Panc1 (cell line): ENCODE data around the gene IL21R. TPM values are rescaled to one million over a fixed set of nuclear protein-coding genes. Genes with fewer than 3 reads are reported as not detected.

Source experiments
- ATAC-seq: fragments of 200-7000 bp; cut with Tn5 transposase; 2 replicates; pipeline ENCODE4 v1.9.1; 2020; ENCODE audit warnings: mild to moderate bottlenecking, moderate library complexity
- BruUV-seq: library from RNA; stranded (reverse); fragments of 400-500 nt; replicated peaks from 2 replicates; lab custom pipeline; 2021; lab: Mats Ljungman, UMichigan
- CTCF ChIA-PET: fragments of 300-600 bp; sonication (Branson Sonifier 250); formaldehyde crosslinking; loops from one replicate; lab custom pipeline; 2022; ENCODE audit warnings: antibody characterized with exemption; lab: Charles Lee
- POLR2A ChIA-PET: fragments of 300-600 bp; sonication (Branson Sonifier 250); formaldehyde crosslinking; loops from one replicate; lab custom pipeline; 2022; ENCODE audit warnings: antibody characterized with exemption; lab: Charles Lee
- DNase-seq: peaks from one replicate; pipeline ENCODE4 v3.0.0-alpha.2; 2010; ENCODE audit warnings: low read depth, low spot score
- H3K27ac ChIP-seq: 2 replicates; pipeline ENCODE4 v1.5.1; 2011; ENCODE audit warnings: mild to moderate bottlenecking, low read length, inconsistent platforms
- H3K27me3 ChIP-seq: fragments of 200-500 bp; sonication (Bioruptor generic); 2 replicates; pipeline ENCODE4 v1.6.0; 2014; ENCODE audit warnings: low read length, inconsistent platforms; ENCODE audit not compliant: control insufficient read depth, insufficient read depth
- H3K36me3 ChIP-seq: fragments of 200-500 bp; sonication (Bioruptor generic); 2 replicates; pipeline ENCODE4 v1.5.1; 2014; ENCODE audit warnings: inconsistent platforms, mild to moderate bottlenecking, low read length, moderate library complexity; ENCODE audit not compliant: control insufficient read depth, insufficient read depth
- H3K4me1 ChIP-seq: 2 replicates; pipeline ENCODE4 v1.5.1; 2011; ENCODE audit warnings: inconsistent platforms, mild to moderate bottlenecking, low read length, moderate library complexity; ENCODE audit not compliant: control insufficient read depth, insufficient read depth
- H3K4me3 ChIP-seq, 2 experiments: 2 replicates each; pipeline ENCODE4 v1.5.1; 2011 to 2012; ENCODE audit warnings: low read depth in 2 of 2, low read length in 2 of 2, mild to moderate bottlenecking in 2 of 2, inconsistent platforms in 1 of 2, moderate library complexity in 1 of 2
- H3K9me3 ChIP-seq: fragments of 200-500 bp; sonication (Bioruptor generic); 2 replicates; pipeline ENCODE4 v1.5.1; 2014; ENCODE audit warnings: low read depth, mild to moderate bottlenecking, inconsistent platforms, low read length, moderate library complexity; ENCODE audit not compliant: control insufficient read depth, insufficient read depth
- POLR2AphosphoS5 ChIP-seq: IDR thresholded peaks from 2 replicates; pipeline ENCODE4 v1.6.1; 2012; ENCODE audit warnings: mild to moderate bottlenecking, low read depth, low read length, moderate library complexity
- SIN3A ChIP-seq: IDR thresholded peaks from 2 replicates; pipeline ENCODE4 v1.6.1; 2012; ENCODE audit warnings: low read depth, mild to moderate bottlenecking, low read length, moderate library complexity, borderline replicate concordance; ENCODE audit not compliant: insufficient read depth
- TCF7L2 ChIP-seq: IDR thresholded peaks from 2 replicates; pipeline ENCODE4 v1.6.1; 2011; ENCODE audit warnings: mild to moderate bottlenecking, low read depth, low read length, inconsistent platforms
- in situ Hi-C: cut with HindIII; loops from 2 replicates; pipeline ENCODE4 v1.10.0; 2016; ENCODE audit warnings: low sequenced_read_pairs, low pct_unique_long_range_greater_than_20kb
- intact Hi-C: fragments of 100-400 bp; cut with micrococcal nuclease; formaldehyde crosslinking; loops from one replicate; pipeline ENCODE4 v1.10.0; 2022; ENCODE audit not compliant: unreplicated experiment
- total RNA-seq: library from RNA; stranded (reverse); gene quantifications from one replicate; pipeline ENCODE4 v1.2.1, GENCODE V29; 2021; ENCODE audit not compliant: unreplicated experiment
- TF ChIP-seq, protein P1 (sequence below), 2 experiments: IDR thresholded peaks; 2 replicates each; pipeline ENCODE4 v1.6.1; 2011 to 2012; ENCODE audit warnings: low read depth in 2 of 2, control low read depth in 1 of 2, low read length in 1 of 2, mild to moderate bottlenecking in 1 of 2, moderate library complexity in 1 of 2; ENCODE audit not compliant: insufficient read depth in 1 of 2
- TF ChIP-seq, protein P2 (sequence below): fragments of 450-650 bp; IDR thresholded peaks from 2 replicates; pipeline ENCODE4 v1.5.1; 2017; ENCODE audit warnings: mild to moderate bottlenecking

Gene IL21R
- total RNA-seq, 1 experiment from 2014 or later: 0.10 TPM

DNA sequence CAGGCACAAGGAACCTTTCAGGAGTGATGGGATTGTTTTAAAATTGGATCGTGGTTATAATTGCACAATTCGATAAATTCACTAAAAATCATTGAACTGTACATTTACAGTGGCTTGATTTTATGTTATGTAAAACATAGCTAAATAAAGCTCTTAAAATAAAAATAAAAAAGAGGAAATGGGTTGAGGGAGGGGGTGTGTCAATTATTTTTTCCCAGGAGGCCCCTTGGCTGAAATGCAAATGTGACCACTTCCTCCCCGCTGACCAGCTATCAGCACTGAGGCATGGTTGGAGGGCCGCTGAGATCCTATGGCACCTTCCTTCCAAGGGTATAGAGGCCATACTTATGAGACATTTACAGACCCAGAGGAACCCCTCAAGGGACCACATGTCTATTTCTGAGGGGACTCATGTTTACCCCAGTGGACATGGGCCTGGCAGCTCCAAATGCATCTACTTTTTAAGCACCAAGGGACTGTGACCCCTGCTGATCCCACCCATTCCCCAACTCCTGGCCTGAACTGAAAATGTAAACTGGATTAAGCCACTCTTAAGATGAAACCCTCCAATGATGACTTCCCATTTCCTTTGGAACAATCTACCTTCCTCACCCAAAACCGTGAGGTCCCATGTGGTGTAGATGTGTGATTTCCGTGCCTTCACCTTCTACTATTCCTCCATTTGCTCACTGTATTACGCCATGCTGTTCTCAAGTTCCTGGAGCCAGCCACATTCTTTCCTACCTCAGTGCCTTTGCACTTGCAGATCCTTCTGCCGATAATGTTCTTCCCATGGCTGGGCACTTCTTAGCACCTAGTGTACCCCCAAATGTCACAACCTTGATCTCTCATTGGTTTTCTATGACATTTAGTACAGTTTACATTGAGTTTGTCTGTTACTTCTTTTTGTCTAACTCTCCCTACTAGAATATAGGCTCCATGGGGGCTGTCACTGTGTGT is 2.8 kb upstream of the IL21R start:
- in situ Hi-C loops: no loop called here

DNA sequence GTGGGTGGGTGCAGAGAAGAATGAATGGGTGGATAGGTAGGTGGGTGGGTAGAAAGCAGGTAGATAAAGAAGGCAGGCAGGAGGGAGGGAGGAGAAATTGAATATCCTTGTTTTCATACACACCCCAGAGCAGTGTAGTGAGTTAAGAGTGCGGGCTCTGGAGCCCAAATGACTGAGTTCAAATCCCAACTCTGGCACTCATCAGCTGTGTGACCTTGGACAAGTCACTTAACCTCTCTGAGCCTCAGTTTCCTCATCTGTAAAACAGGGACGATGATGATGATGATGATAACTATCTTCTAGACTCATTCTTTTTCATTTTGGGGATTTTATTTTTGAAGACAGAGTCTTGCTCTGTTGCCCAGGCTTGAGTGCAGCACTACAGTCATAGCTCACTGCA is 2.0 kb upstream of the IL21R start:
- Histone ChIP-seq H3K4me3 (no peak overlapping the region), H3K9me3 (no peaks in the 10 kb centered on the region), H3K36me3 (no peaks in the 10 kb centered on the region), H3K4me1 (no peaks in the 10 kb centered on the region), H3K27ac (no peak overlapping the region), H3K27me3 (no peaks in the 10 kb centered on the region; the same call in 1 of the 2 replicates)
- no peak for ATAC-seq
- CTCF ChIA-PET: no interaction called here
- no peak for TF ChIP-seq TCF7L2
- no peak for TF ChIP-seq SIN3A
- in situ Hi-C loops (no loop called here), intact Hi-C loops (no loop called here)
- no peak for DNase-seq
- BruUV-seq: no TSS peak
- POLR2A ChIA-PET: no interaction called here

More for the DNA sequence above, 2.8 kb upstream of the IL21R start:
- no peaks in the 10 kb centered on the region for H3K36me3 ChIP-seq
- no peak for TF ChIP-seq POLR2AphosphoS5
- TF ChIP-seq SIN3A: no peak
- TF ChIP-seq, protein P1, sequence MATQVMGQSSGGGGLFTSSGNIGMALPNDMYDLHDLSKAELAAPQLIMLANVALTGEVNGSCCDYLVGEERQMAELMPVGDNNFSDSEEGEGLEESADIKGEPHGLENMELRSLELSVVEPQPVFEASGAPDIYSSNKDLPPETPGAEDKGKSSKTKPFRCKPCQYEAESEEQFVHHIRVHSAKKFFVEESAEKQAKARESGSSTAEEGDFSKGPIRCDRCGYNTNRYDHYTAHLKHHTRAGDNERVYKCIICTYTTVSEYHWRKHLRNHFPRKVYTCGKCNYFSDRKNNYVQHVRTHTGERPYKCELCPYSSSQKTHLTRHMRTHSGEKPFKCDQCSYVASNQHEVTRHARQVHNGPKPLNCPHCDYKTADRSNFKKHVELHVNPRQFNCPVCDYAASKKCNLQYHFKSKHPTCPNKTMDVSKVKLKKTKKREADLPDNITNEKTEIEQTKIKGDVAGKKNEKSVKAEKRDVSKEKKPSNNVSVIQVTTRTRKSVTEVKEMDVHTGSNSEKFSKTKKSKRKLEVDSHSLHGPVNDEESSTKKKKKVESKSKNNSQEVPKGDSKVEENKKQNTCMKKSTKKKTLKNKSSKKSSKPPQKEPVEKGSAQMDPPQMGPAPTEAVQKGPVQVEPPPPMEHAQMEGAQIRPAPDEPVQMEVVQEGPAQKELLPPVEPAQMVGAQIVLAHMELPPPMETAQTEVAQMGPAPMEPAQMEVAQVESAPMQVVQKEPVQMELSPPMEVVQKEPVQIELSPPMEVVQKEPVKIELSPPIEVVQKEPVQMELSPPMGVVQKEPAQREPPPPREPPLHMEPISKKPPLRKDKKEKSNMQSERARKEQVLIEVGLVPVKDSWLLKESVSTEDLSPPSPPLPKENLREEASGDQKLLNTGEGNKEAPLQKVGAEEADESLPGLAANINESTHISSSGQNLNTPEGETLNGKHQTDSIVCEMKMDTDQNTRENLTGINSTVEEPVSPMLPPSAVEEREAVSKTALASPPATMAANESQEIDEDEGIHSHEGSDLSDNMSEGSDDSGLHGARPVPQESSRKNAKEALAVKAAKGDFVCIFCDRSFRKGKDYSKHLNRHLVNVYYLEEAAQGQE (IDR thresholded peaks at IDR 0.05; ENCODE audit: insufficient read depth in 1 of 2, low read depth in 2 of 2, low read length in 1 of 2): no peak
- H3K9me3 ChIP-seq: no peaks in the 10 kb centered on the region
- no peak overlapping the region for H3K27ac ChIP-seq
- BruUV-seq: no TSS peak
- no peak overlapping the region for H3K4me3 ChIP-seq
- intact Hi-C loops: no loop called here
- ATAC-seq (no peak), DNase-seq (no peak)
- CTCF ChIA-PET: no interaction called here
- no peaks in the 10 kb centered on the region for H3K4me1 ChIP-seq
- H3K27me3 ChIP-seq: peaks cover 4% of the 10 kb centered on the region
- POLR2A ChIA-PET: no interaction called here

DNA sequence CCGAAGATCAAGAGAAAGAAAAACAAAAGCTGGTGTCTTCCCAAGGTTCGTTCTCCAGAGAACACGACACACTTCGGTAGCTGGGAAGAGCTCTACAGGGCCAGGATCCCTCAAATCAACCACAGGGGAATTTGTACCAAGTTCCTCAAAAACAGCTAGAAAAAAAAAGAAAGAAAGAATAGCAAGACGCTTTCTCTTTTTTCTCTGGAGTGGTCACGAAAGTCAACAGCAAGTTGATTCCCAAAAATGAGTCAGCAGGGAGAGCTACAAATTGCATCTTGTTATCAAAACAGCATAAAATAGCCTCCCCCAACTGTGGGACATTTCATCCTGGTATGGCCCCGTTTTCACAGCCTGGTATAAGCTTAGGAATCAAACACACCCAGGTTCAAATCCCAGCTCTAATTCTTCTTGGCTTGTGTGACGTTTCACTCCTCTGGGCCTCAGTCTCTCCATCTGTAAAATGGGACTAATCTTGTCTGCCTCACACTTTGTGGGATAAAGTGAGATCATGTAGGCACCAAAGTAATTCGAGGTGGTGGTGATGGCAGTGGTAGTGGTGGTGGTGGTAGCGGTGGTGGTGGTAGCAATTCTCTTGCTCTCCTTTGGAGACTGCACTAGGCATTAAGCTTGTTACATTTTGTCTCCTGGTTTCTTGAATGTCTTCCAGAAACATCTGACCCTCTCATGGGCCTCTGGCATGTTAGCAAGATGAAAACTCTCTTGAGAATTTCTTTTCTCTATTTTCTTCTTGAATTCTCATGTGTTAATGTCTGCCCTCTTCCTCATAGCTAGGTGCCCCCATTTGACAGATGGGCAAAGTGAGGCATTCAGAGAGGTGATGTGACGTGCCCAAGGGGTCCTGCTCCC is 988 bp upstream of the IL21R start:
- no TSS peak for BruUV-seq
- DNase-seq: no peak
- ChIA-PET POLR2A (no interaction called here), CTCF (interaction anchor here (0.6 kb wide), 1 partner anchor 214 kb away, joined by 3 read pairs; no protein-coding TSS in a partner anchor)
- Histone ChIP-seq H3K27me3 (no peaks in the 10 kb centered on the region; the same call in 1 of the 2 replicates), H3K4me1 (no peaks in the 10 kb centered on the region), H3K9me3 (no peaks in the 10 kb centered on the region), H3K36me3 (no peaks in the 10 kb centered on the region), H3K4me3 (no peak overlapping the region), H3K27ac (no peak overlapping the region)
- ATAC-seq: no peak
- intact Hi-C loops (no loop called here), in situ Hi-C loops (no loop called here)
- TF ChIP-seq, protein P1 (IDR thresholded peaks at IDR 0.05; ENCODE audit: insufficient read depth in 1 of 2, low read depth in 2 of 2, low read length in 1 of 2): no peak
- TF ChIP-seq, protein P2, sequence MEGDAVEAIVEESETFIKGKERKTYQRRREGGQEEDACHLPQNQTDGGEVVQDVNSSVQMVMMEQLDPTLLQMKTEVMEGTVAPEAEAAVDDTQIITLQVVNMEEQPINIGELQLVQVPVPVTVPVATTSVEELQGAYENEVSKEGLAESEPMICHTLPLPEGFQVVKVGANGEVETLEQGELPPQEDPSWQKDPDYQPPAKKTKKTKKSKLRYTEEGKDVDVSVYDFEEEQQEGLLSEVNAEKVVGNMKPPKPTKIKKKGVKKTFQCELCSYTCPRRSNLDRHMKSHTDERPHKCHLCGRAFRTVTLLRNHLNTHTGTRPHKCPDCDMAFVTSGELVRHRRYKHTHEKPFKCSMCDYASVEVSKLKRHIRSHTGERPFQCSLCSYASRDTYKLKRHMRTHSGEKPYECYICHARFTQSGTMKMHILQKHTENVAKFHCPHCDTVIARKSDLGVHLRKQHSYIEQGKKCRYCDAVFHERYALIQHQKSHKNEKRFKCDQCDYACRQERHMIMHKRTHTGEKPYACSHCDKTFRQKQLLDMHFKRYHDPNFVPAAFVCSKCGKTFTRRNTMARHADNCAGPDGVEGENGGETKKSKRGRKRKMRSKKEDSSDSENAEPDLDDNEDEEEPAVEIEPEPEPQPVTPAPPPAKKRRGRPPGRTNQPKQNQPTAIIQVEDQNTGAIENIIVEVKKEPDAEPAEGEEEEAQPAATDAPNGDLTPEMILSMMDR: no peak
- no peak for TF ChIP-seq SIN3A
- no peak for TF ChIP-seq TCF7L2
